ENCODE measurements around the gene LDLRAP1.

DNA sequence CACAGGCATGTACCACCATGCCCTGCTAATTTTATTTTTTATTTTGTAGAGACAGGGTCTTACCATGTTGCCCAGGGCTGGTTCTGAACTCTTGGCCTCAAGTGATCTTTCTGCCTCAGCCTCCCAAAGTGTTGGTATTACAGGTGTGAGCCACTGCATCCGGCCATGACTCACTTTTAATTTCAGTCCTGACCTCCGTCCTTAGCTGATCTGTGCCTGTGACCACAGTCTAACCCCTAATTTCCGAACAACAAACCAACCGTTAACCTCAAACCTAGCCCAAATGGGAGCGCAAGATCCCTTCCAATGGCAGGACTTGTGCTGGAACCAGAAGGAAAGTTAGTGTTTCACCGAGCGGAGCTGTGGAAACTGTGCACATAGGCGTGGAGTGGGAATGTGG lies 43.9 kb downstream of the LDLRAP1 start:
- TF ChIP-seq, protein P1, sequence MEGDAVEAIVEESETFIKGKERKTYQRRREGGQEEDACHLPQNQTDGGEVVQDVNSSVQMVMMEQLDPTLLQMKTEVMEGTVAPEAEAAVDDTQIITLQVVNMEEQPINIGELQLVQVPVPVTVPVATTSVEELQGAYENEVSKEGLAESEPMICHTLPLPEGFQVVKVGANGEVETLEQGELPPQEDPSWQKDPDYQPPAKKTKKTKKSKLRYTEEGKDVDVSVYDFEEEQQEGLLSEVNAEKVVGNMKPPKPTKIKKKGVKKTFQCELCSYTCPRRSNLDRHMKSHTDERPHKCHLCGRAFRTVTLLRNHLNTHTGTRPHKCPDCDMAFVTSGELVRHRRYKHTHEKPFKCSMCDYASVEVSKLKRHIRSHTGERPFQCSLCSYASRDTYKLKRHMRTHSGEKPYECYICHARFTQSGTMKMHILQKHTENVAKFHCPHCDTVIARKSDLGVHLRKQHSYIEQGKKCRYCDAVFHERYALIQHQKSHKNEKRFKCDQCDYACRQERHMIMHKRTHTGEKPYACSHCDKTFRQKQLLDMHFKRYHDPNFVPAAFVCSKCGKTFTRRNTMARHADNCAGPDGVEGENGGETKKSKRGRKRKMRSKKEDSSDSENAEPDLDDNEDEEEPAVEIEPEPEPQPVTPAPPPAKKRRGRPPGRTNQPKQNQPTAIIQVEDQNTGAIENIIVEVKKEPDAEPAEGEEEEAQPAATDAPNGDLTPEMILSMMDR (IDR thresholded peaks at IDR 0.05; ENCODE audit: insufficient read depth, low read length, poor library complexity, severe bottlenecking) = no peak
- TF ChIP-seq EZH2phosphoT487 (conservative IDR thresholded peaks at IDR 0.05; ENCODE audit: low read length) = no peak
